PFSK-1 (cell line): ENCODE data around the gene NUPR1.

Source experiments
- FOXP2 ChIP-seq: optimal IDR thresholded peaks from 2 replicates; pipeline ENCODE3; 2011; ENCODE audit warnings: borderline replicate concordance, control low read depth, inconsistent platforms; ENCODE audit not compliant: insufficient read depth; ENCODE audit errors: extremely low read length, extremely low read depth
- POLR2AphosphoS5 ChIP-seq: IDR thresholded peaks from 2 replicates; pipeline ENCODE4 v1.6.1; 2012; ENCODE audit warnings: low read depth, mild to moderate bottlenecking, control low read depth, low read length, moderate library complexity
- SIN3A ChIP-seq: IDR thresholded peaks from 2 replicates; pipeline ENCODE4 v1.6.1; 2012; ENCODE audit warnings: mild to moderate bottlenecking, low read length, moderate library complexity, borderline replicate concordance; ENCODE audit not compliant: insufficient read depth
- TAF1 ChIP-seq: IDR thresholded peaks from 2 replicates; pipeline ENCODE4 v1.6.1; 2012; ENCODE audit warnings: low read length, control low read depth, borderline replicate concordance; ENCODE audit not compliant: insufficient read depth
- TF ChIP-seq, protein P1 (sequence below), 2 experiments: IDR thresholded peaks; 2 replicates each; pipeline versions ENCODE4 v1.6.1 to v1.8.0; 2011 to 2012; ENCODE audit warnings: low read depth in 2 of 2, low read length in 2 of 2, control low read depth in 1 of 2, inconsistent platforms in 1 of 2, mild to moderate bottlenecking in 1 of 2, moderate library complexity in 1 of 2; ENCODE audit not compliant: insufficient read depth in 1 of 2

The NUPR1 gene

DNA sequence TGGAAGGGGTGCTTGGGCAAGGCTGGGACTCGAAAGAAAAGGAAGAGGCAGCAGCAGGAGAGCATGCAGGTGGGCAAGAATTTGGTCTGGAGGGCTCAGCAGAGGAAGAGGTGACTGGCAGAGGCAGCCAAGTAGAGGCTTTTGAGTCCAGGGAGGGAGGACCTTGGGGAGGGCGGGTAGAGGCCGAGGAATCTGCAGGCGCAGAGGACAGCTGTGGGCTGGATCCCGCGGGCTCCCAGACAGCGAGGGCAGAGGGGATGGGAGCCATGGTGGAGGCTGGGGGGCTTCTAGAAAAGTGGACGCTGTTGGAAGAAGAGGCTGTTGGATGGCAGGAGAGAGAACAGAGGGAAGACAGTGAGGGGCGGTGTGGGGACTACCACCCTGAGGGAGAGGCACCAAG, 41.4 kb downstream of the NUPR1 start:
- TF ChIP-seq POLR2AphosphoS5, result no peak
- TF ChIP-seq FOXP2, result no peak
- TF ChIP-seq SIN3A, result no peak
- TF ChIP-seq, protein P1, sequence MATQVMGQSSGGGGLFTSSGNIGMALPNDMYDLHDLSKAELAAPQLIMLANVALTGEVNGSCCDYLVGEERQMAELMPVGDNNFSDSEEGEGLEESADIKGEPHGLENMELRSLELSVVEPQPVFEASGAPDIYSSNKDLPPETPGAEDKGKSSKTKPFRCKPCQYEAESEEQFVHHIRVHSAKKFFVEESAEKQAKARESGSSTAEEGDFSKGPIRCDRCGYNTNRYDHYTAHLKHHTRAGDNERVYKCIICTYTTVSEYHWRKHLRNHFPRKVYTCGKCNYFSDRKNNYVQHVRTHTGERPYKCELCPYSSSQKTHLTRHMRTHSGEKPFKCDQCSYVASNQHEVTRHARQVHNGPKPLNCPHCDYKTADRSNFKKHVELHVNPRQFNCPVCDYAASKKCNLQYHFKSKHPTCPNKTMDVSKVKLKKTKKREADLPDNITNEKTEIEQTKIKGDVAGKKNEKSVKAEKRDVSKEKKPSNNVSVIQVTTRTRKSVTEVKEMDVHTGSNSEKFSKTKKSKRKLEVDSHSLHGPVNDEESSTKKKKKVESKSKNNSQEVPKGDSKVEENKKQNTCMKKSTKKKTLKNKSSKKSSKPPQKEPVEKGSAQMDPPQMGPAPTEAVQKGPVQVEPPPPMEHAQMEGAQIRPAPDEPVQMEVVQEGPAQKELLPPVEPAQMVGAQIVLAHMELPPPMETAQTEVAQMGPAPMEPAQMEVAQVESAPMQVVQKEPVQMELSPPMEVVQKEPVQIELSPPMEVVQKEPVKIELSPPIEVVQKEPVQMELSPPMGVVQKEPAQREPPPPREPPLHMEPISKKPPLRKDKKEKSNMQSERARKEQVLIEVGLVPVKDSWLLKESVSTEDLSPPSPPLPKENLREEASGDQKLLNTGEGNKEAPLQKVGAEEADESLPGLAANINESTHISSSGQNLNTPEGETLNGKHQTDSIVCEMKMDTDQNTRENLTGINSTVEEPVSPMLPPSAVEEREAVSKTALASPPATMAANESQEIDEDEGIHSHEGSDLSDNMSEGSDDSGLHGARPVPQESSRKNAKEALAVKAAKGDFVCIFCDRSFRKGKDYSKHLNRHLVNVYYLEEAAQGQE (IDR thresholded peaks at IDR 0.05; ENCODE audit: insufficient read depth in 1 of 2, low read depth in 2 of 2, low read length in 2 of 2), result no peak
- no peak for TF ChIP-seq TAF1

GRCh38 chr16:28496844-28497243, 41.9 kb downstream of the NUPR1 start:
- no peak for TF ChIP-seq POLR2AphosphoS5
- no peak for TF ChIP-seq TAF1
- TF ChIP-seq SIN3A, result no peak
- no peak for TF ChIP-seq FOXP2
- TF ChIP-seq, protein P1 (IDR thresholded peaks at IDR 0.05; ENCODE audit: insufficient read depth in 1 of 2, low read depth in 2 of 2, low read length in 2 of 2), result no peak

- TF ChIP-seq TAF1 (no peak), FOXP2 (no peak), SIN3A (no peak), POLR2AphosphoS5 (no peak)
- TF ChIP-seq, protein P1 (IDR thresholded peaks at IDR 0.05; ENCODE audit: insufficient read depth in 1 of 2, low read depth in 2 of 2, low read length in 2 of 2), result no peak
Observed at GRCh38 chr16:28495795-28496749, 42.7 kb downstream of the NUPR1 start.

- TF ChIP-seq POLR2AphosphoS5, result no peak
Observed at GRCh38 chr16:28495098-28495793, 43.5 kb downstream of the NUPR1 start.

DNA sequence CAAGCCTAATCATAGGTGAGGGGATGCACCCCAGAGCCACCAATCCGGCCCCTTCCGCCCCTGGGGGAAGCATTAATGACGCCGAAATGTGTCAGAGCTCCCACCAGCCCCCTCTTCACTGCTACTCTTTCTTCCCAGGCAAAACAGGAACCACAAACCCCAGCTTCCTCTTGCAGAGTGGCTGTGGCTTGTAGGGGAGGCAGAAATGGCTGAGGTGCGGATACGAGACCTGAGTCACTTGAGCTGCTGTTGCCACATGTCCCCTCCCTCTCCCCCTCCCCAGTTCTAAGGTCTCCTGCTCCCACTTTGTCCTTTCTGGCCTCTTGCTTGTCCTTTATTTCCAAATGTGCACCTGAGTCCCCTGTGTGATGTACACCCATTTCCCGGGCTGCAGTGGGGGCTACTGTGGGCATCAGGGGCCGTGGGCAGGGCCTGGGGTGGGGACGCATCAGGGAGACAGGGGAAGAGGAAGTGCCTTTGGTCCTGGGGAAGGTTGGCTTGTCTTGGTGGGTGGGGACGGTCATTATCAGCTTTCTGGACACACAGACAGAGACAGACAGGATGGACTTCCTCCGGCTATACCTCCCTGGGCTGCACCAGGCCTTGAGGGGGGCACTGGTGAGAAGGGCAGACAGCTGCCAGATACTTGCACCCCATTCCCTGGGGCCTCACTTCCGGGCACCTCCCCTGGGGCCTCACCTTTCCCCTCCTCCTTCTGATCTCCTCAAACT, 44.5 kb downstream of the NUPR1 start, which contains the start of gene APOBR:
Gene APOBR, plus strand, starts transcription at position 523 of the 731 bp plus-strand sequence. Its CDS starts 39 bp downstream, at position 562.
- TF ChIP-seq SIN3A (no peak), FOXP2 (no peak), POLR2AphosphoS5 (no peak), TAF1 (no peak)
- TF ChIP-seq, protein P1 (IDR thresholded peaks at IDR 0.05; ENCODE audit: insufficient read depth in 1 of 2, low read depth in 2 of 2, low read length in 2 of 2), result no peak
